Prostate gland (tissue), 2 donors: ENCODE data around the gene ZFR. TPM values are rescaled to one million over a fixed set of nuclear protein-coding genes. Genes with fewer than 3 reads are reported as not detected.
A peak's percentile ranks its signal among the peaks of the same experiment; 100 is the strongest.

Experiments used
- DNase-seq: peaks from one replicate; pipeline ENCODE4 v3.0.0-alpha.2; 2019; ENCODE audit warnings: low spot score
- H3K27ac ChIP-seq, 2 donors: fragments of 200-600 bp; sonication (generic); 2 replicates each; pipeline ENCODE4 v1.5.1; 2017 to 2019
- H3K27me3 ChIP-seq: fragments of 200-600 bp; sonication (generic); replicated peaks from 2 replicates; pipeline ENCODE4 v1.5.1; 2019; ENCODE audit not compliant: insufficient read depth
- H3K36me3 ChIP-seq, 2 donors: fragments of 200-600 bp; sonication (generic); 1 replicate in 1 of 2; 2 replicates in 1 of 2; pipeline versions ENCODE4 v1.5.1 to v1.8.1; 2017 to 2019
- H3K4me1 ChIP-seq: fragments of 200-600 bp; sonication (generic); replicated peaks from 2 replicates; pipeline ENCODE4 v1.5.1; 2019
- H3K4me3 ChIP-seq, 2 donors: fragments of 200-600 bp; sonication (generic); 2 replicates each; pipeline ENCODE4 v1.5.1; 2017 to 2019
- H3K9me3 ChIP-seq: fragments of 200-600 bp; sonication (generic); 2 replicates; pipeline ENCODE4 v1.5.1; 2017
- CTCF ChIP-seq, 4 experiments: fragments of 200-600 bp in 2 of 4; fragments of 450-650 bp in 2 of 4; sonication (generic) in 2 of 4; IDR thresholded peaks; 1 replicate in 3 of 4; 2 replicates in 1 of 4; pipeline ENCODE4 v1.5.1; 2016 to 2019; ENCODE audit warnings: antibody characterized with exemption in 4 of 4, mild to moderate bottlenecking in 2 of 4, moderate library complexity in 2 of 4
- POLR2A ChIP-seq: fragments of 450-650 bp; IDR thresholded peaks from one replicate; pipeline ENCODE4 v1.6.1; 2016; ENCODE audit warnings: antibody characterized with exemption, mild to moderate bottlenecking
- POLR2AphosphoS5 ChIP-seq: sonication (generic); formaldehyde crosslinking; IDR thresholded peaks from one replicate; pipeline ENCODE4 v1.6.1; 2017; ENCODE audit warnings: antibody characterized with exemption
- WGBS: methylation state at CpG from one replicate; pipeline ENCODE4 v1.1.5; 2018; 5-methylcytosine and 5-hydroxymethylcytosine counted together
- intact Hi-C: fragments of 100-400 bp; cut with DNase I; formaldehyde crosslinking; loops from one replicate; pipeline ENCODE4 v1.14.2; 2022
- total RNA-seq, 2 donors: library from RNA; depleted of rRNA; stranded (reverse); fragments of >200 nt; gene quantifications; one replicate each; pipeline ENCODE4 v1.1.0, GENCODE V29; 2016

ZFR gene
- total RNA-seq, 2 donors from 2014 or later = 69.0 to 73.7 TPM

- Histone ChIP-seq H3K27ac (peak overlapping the region in 1 of 2 donors; percentile 3), H3K9me3 (no peaks in the 10 kb centered on the region), H3K27me3 (no peaks in the 10 kb centered on the region), H3K4me1 (no peaks in the 10 kb centered on the region), H3K4me3 (no peak overlapping the region), H3K36me3 (no peaks in the 10 kb centered on the region)
- DNase-seq = no peak
- 70% methylated on average over 4 of the region's 4 CpGs for WGBS
- no peak for TF ChIP-seq CTCF (IDR thresholded peaks at IDR 0.05)
- peak; percentile 54 for TF ChIP-seq POLR2AphosphoS5
- TF ChIP-seq POLR2A = no peak
- intact Hi-C loops = no loop called here
Measured at GRCh38 chr5:32428426-32428825, 16.1 kb downstream of the ZFR start.

DNA sequence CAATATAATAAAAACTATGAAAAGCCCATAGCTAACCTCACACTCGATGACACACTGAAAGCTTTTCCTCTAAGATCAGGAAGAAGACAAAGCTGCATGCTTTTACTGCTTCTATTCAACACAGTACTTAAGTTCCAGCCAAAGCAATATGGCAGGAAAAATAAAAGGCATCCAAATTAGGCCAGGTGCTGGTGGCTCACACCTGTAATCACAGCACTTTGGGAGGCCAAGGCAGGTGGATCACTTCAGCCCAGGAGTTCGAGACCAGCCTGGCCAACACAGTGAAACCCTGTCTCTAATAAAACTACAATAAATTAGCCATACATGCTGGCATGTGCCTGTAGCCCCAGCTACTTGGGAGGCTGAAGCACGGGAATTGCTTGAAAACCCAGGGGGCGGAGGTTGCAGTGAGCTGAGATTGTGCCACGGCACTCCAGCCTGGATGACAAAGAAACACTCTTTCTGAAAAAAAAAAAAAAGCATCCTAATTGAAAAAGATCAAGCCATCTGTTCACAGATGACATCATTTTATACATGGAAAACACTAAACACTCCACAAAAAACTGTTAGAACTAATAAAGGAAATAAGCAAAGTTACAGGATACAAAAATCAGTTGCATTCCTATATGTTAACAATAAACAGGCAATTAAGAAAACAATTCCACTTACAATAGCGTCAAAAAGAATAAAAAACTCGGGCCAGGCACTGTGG, 17.9 kb downstream of the ZFR start:
- no peak for DNase-seq
- no peak overlapping the region for H3K4me3 ChIP-seq
- no peaks in the 10 kb centered on the region for H3K4me1 ChIP-seq
- no peaks in the 10 kb centered on the region for H3K36me3 ChIP-seq
- 95% methylated on average over 7 of the region's 7 CpGs for WGBS
- intact Hi-C loops = no loop called here
- no peaks in the 10 kb centered on the region for H3K27me3 ChIP-seq
- no peaks in the 10 kb centered on the region for H3K9me3 ChIP-seq
- no peak for TF ChIP-seq POLR2A
- TF ChIP-seq CTCF (IDR thresholded peaks at IDR 0.05) = no peak
- H3K27ac ChIP-seq = no peak overlapping the region

DNA sequence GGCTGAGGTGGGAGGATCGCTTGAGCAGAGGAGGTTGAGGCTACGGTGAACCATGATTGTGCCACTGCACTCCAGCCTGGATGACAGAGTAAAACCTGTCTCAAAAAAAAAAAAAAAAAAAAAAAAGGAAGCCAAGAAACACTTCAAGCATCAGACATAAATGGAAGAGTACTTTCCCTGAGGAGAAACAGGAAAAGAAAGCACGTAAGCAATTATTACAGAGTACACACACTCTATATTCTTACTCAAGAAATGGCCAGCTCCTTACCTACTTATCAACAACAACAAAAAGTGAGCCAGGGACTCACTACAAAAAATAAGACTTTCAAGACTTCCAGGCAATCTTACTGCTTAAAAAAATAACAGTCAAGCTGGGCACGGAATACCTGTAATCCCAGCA, 21.8 kb downstream of the ZFR start:
- H3K27me3 ChIP-seq = no peaks in the 10 kb centered on the region
- no peak for TF ChIP-seq POLR2AphosphoS5
- no peak for TF ChIP-seq POLR2A
- no peak for TF ChIP-seq CTCF (IDR thresholded peaks at IDR 0.05)
- H3K27ac ChIP-seq = no peak overlapping the region
- H3K4me3 ChIP-seq = no peak overlapping the region
- 92% methylated on average over 4 of the region's 4 CpGs for WGBS
- no peak for DNase-seq
- H3K4me1 ChIP-seq = no peaks in the 10 kb centered on the region
- H3K9me3 ChIP-seq = no peaks in the 10 kb centered on the region
- intact Hi-C loops = no loop called here
- no peaks in the 10 kb centered on the region for H3K36me3 ChIP-seq

GRCh38 chr5:32421075-32421474, 23.5 kb downstream of the ZFR start:
- intact Hi-C loops = no loop called here
- H3K4me3 ChIP-seq = no peak overlapping the region
- H3K9me3 ChIP-seq = no peaks in the 10 kb centered on the region
- DNase-seq = no peak
- TF ChIP-seq POLR2A = no peak
- no peak for TF ChIP-seq CTCF (IDR thresholded peaks at IDR 0.05)
- no peak for TF ChIP-seq POLR2AphosphoS5
- no peaks in the 10 kb centered on the region for H3K4me1 ChIP-seq
- no peaks in the 10 kb centered on the region for H3K36me3 ChIP-seq
- H3K27me3 ChIP-seq = no peaks in the 10 kb centered on the region
- H3K27ac ChIP-seq = no peak overlapping the region

GRCh38 chr5:32420506-32420905, 24.0 kb downstream of the ZFR start:
- Histone ChIP-seq H3K4me1 (no peaks in the 10 kb centered on the region), H3K9me3 (no peaks in the 10 kb centered on the region), H3K36me3 (no peaks in the 10 kb centered on the region), H3K4me3 (no peak overlapping the region), H3K27ac (no peak overlapping the region), H3K27me3 (no peaks in the 10 kb centered on the region)
- no peak for DNase-seq
- WGBS = 52% methylated on average over 1 of the region's 1 CpG
- intact Hi-C loops = no loop called here
- TF ChIP-seq CTCF (IDR thresholded peaks at IDR 0.05) (no peak), POLR2AphosphoS5 (no peak), POLR2A (no peak)
